Measurements from ENCODE around the gene PHACTR3.

PHACTR3 gene

DNA sequence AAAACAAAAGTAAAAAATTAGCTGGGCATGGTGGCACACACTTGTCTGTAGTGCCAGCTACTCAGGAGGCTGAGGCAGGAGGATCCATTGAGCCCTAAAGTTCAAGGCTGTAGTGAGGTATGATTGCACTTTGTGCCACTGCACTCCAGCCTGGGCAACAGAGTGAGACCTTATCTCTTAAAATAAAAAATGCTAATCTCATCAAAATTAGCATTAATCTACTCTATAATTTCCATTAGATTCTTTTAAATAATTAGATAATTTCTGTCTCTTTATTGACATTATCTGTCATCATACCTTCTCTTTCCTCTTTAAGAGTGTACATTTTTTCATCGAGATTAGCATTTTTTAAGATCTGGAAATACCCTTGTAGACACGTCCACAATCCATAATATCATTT is 48.0 kb downstream of the PHACTR3 start:
- DNase-seq = no peak

DNA sequence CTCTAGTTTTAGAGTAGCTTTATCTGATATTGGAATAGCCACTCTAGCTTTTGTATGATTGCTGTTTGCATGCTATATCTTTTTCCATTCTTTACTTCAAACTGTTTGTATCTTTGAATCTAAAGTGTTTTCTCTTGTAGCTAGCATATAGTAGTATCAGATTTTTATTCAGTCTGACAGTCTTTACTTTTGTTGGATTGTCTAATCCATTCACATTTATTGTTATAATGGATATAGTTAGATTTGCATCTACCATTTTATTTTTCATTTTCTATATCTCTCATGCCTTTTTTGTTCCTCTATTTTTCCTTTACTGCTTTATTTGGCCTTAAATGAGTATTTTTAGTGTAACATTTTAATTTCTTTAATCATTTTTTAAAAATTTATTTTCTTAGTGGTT is 52.1 kb downstream of the PHACTR3 start:
- DNase-seq = no peak

DNA sequence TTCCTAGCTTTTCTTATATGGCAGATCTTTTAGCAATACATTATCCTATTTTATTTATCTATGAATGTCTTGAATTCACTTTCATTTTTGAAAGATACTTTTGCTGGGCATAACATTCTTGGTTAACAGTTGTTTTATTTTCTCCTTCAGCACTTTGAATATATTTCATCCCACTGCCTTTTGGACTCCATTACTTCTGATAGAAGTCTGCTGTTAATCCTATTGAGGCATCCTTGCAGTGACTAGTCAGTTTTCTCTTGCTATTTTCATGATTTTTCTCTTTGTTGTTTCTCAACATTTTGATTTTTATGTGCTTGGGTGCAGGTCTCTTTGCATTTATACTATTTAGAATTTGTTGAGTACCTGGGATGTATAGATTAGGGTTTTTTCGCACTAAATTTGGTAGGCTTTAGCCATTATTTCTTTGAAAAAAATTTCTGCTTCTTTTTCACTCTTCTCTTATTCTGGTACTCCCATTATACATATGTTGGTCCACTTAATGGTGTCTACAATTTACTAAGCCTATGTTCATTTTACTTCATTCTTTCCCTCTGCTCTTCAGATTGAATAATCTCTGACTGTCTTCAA is 53.2 kb downstream of the PHACTR3 start:
- no peak for DNase-seq

DNA sequence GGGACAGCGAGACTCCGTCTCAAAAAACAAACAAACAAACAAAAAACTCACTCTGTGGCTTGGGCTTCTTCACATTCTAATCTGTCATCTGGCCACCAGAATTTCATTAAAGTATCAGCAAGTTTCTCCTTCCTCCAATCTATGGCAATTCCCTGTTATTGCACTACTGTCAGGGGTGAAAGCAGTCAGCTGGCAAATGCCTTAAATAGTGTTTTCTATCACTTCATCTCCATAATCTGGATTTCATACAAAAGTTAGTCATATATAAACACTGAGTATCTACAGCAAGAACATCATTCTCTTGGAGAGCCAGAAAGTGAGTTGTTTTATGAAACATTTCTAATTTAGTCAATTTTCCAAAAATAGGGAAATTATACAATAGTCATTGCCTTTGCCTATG is 56.1 kb downstream of the PHACTR3 start:
- no peak for DNase-seq

DNA sequence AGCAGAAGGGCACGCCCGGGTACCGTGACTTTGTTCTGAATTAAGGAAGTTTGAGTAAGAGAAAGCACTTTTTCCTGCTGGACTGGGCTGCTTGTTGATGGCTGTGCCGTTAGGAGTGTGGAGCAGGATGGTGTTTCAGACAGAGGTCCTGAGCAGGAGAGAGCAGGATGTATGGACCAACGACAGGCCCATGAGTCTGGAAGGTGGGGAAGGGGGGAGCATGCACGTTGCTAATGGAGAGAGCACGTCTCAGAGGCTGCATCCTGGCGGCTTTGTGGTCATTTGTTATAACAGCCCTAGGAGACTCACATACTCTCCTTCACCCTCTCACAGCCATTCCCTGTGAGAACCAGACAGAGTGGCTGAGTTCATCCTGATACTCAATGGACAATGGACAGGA is 56.8 kb downstream of the PHACTR3 start:
- DNase-seq = no peak

DNA sequence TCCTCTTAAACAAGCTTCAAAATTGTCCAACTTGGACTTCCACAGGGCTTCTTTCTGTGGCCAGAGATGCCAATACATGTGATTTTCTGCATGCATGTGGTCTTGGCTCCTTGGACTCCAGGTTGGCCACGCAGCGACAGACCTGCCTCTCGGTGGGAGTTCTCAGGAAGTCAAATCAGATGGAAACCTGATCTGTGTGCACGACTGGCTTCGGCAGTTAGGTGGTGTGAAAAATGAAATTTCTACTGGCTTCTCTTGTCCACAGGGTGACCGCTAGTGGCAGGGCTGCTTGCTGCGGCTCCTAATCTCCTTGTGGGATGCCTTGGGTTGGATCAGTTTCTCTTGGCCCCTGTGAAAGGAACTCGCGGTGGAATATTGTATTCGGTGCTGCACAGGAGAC is 57.3 kb downstream of the PHACTR3 start:
- no peak for DNase-seq

DNA sequence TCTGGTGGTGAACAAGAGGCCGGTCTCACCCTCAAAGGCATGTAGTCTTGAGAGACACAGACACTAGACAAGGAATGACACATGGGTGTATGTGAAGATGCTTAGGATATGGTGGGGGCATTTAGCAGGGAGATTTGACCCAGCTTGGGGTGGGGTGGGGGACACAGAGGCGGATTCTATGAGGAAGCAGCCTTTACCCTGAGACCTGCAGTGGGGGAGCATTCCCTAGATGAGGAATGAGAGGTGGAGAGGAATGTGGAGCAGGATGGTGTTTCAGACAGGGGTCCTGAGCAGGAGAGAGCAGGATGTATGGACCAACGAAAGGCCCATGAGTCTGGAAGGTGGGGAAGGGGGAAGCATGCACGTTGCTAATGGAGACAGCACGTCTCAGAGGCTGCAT is 57.8 kb downstream of the PHACTR3 start:
- no peak for DNase-seq

DNA sequence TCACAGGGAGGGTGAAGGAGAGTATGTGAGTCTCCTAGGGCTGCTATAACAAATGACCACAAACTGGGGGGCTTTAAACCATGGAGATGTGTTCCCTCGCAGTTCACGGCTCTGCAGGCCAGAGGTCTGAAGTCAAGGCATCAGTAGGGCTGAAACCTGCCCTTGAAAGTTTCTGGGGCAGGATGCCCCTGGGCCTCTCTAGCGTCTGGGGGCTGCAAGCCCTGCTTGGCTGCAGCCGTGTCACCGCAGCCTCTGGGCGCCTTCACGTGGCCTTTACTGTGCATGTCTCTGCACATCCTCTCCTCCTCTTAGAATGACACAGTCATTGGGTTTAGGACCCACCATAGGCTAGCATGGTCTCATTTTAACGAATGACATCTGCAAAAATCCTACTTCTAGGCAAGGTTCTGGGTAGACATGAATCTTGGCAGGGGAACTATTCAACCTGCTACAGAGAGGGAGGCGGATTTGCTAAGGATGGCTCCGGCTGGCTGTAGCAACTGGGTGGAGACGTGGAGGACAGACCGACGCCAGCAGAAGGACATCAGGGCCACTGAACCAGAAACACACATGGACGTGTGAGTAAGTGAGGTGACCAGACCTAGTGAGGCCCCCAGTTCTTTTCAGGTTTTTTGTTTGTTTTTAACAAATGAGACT is 58.6 kb downstream of the PHACTR3 start:
- no peak for DNase-seq

DNA sequence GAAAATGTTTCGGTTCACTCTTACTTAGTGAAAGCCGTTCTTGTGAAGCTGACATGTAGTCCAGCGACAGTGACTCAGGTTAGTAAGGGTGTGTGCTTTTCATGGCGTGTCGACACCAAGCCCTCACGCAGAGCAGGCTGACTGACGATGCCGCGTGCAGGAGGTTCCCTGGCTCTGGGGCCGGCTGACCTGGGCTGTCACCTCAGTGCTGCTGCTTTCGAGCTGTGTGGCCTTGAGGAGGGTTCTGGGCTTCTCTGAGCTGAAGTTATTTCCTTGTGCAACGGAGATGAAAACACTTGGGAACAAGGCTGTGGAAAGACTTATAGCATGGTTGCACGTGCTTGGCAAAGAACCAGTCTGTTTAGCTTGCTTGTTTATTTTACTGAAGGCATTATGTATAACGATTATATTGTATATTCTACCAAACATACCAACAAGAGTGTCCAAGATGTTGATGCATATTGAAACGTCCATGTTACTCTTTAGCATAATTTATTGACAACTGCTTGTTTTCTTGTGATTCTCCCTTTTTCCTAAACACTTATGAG is 59.2 kb downstream of the PHACTR3 start:
- no peak for DNase-seq

DNA sequence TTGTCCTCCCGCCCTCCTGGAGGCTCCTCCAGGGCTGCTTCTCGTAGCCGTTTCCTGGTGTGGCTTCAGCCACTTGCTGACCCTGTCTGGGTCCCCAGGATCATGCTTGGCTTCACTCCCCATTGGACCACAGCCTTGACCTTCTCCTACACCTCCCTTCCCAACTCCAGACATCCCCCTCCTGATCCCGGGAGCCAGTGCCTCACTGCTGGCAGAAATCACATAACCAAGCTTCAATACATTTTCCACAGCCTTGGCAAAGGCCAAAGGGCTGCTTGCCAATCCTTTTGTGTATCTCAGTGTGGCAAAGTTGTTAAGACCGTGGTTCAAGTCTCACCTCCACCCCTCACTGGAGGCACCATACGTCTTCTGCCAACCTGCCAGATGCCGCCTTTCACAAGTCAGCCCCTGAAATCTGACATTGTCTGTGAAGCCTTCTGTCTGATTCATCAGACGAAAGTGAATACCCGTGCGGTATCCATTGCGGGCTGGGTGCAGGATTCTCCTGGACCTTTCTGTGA is 60.1 kb downstream of the PHACTR3 start:
- DNase-seq = no peak

DNA sequence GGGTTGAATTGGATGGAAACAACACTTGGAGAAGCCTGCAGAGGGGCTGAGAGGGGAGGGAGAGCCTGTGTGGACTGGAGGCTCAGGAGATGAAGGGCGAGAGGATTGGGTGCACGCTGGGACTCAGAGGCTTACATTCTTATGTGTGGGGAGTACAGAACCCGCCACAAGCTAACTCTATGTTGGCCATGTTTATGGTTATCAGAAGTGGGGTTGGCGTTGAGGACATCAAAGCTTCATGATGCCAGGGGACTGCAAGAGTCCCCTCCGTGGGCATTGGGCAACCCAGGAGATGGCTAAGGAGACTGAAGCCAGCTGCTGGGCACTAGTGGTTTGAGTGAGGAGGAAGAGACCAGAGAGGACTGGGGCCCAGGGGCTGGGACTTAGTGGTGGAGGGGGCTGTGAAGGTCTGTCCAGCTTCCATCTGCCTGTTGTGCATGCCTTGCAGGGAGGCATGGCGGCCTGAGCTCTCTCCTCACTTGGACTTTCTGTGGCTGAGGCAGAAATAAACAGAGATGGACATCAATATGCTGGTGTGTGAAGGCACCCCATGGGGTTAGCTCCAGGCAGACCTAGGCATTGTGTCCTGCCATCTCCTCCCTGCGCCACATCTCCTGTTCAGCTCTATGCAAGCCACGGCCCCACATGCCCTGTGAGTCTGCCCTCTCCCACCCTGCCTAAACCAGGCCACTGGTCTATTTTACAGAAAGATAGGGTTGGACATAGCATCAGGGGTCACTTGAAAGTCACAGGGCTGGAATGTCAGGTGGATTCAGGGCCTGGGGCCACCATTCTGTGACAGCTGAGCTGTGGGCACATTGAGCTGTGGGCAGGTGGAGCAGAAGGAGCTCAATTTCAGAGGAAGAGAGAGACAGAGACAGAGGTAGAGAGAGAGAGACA is 61.6 kb downstream of the PHACTR3 start:
- no peak for DNase-seq

DNA sequence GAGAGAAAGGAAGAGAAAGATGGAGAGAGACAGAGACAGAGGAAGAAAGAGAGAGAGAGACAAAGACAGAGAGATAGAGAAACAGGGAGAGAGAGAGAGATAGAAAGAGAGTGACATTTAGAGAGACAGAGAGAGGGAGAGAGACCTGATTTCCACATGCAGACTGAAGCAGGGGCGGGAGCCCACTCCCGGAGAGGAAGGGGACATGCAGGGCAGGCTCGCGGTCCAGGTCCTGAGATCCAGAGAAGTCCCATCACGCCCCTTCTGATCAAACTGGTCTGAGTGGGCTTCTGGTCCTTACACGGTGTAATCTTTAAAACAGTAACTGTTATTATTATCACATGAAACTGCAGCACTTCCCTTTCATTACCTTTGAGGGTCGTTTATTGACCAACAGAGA is 62.2 kb downstream of the PHACTR3 start:
- no peak for DNase-seq

DNA sequence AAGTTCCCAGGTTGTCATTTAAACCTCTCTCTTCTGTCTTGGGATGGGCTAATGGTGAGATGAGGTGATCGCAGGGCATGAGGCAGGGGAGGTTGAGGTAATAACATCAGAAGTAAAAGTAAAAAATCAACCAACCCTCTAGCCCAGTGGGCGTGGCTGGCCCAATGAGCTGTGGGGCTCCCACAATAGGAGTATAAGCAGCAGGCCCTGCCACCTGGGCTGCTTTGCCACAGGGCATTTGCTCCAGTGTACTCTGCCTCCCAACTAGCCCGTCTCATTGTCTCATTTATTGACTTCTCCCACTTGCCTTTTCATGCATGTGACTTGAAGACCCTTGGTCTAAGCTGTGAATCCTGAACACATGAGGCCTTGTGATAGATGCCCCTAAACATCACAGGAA is 62.8 kb downstream of the PHACTR3 start:
- no peak for DNase-seq

DNA sequence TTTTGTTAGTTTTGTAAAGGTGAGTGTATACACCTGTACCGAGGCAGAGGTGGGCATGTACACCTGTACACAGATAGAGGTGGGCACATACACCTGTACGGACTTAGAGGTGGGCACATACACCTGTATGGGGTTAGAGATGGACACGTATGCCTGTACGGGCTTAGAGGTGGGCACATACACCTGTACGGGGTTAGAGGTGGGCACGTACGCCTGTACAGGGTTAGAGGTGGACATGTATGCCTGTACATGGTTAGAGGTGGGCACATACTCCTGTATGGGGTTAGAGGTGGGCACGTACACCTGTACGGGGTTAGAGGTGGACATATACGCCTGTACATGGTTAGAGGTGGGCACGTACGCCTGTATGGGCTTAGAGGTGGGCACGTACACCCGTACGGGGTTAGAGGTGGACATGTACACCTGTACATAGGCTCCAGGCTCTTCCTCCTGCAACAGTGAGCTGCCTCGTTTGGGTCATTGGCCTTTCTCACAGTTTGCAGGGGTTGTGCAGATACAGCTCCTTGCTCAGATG is 63.7 kb downstream of the PHACTR3 start:
- no peak for DNase-seq

DNA sequence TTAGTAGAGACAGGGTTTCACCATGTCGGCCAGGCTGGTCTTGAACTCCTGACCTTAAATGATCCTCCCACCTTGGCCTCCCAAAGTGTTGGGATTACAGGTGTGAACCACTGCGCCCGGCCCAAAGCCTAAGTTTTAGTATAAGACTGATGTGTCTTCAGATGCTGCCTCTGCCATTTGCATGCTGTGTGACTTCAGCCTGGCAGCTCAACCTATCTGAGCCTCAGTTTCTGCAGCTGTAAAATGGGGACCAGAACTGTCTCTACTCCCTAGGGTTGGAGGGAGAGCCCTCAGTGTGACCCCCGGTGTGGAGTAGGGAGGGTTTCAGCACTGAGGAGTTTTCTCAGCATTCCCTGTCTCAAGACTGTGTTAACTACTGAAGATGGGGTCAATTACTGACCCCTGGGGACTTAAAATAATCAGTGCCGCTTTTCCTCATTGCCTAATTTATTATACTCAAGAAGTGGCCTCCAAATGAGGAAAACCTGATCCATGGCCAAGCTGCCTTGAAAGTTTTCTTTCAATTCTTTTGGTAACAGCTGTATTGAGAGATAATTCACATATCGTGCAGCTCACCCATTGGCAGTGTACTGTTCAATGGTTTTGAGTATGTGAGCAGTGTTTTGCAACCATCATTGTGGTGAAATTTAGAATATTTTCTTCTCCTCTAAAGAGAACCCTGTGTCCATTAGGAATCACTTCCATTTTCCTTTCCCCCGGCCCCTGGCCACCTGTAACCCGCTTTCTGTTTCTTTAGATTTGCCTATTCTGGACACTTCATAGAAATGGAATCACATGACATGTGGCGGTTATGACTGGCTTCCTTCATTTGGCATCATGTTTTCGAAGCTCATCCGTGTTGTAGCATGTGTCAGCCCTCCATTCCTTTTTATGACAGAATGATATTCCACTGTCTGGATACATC is 64.8 kb downstream of the PHACTR3 start:
- DNase-seq = no peak

DNA sequence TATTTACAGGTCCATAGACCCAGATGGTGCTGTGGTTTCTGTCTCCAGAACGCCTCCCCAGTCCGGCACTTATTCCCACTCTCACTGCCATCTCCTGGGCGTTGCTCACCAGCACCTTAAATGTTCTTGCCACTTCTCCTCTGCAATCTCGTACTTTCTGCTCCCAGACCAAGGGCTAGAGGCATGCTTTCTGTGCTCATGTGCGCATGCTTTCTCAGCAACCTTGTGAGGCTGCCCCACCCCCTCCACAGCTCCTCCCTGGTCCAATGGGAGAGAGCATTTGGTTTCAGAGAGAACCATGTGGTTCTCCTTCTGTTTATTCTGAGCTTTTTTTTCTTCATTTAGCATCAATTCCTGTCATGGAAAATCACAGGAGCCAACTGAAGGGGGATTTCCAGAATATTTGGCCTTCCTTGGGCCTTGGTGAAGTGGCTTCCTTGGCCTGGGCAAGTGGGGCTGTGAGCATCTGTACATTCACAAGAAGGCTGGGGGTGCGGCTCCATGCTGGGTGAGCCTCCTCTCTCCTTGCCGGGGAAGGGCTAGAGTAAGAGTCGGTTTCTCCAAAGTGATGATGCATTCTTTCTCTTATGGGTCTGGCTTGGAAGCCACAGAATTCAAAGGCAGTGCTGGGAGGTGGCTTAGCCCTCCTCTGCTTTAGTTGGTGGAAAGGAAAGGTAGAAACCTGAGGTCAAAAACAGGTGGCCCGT is 66.6 kb downstream of the PHACTR3 start:
- no peak for DNase-seq

DNA sequence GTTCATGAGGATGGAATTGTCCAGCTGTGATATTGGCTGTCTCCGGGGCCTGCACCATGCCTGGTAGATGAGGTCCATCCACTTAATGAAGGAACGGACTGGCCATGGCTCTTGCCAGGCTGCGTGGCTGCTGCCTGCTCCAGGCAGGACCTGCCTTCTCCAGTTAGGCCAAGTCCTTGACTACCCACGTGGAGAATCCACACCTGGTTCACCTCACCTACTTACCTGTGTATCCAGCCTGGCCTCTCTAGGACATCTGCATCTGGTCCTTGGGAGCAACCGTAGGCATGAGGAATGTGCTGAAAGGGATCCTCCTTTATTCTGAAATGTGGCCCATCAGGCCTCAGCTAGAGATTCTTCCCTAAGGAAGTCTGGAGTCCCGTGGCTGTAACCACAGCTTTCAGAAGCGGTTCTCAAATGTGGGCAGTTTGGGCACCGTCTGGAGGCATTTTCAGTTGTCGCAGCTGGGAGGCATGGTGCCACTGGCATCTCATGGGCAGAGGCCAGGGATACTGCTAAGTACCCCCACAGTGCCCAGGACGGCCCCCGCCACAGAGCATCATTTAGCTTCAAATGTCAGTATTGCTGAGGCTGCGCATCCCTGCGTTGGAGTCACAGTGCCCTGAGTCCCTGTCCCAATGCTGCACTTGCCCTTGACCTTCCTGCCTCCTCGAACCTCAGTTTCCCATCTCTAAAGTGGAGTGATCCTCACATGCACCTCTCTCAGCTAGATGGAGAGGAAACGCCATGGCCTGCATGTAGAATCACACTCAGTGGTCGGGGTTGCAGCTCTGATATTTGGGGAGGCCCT is 67.5 kb downstream of the PHACTR3 start:
- no peak for DNase-seq

DNA sequence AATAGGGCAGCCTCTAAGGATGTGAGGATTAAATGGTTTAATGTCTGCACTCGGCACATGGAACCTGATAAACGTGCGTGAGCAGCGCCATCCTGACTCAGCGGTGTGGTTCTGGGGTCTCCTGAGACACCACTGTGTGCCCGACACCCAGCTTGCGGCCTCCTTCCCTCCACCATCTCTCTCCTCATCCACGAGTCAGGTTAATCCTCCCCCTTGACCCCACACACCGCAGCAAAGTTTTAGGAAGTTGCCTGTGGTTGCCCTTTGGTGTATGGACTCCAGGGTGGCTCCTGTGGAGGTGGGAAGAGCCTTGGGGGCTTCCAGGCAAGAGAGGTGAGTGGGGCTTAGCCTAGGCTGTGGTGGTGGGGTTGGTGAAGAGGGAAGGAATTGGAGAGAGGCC is 68.2 kb downstream of the PHACTR3 start:
- no peak for DNase-seq

DNA sequence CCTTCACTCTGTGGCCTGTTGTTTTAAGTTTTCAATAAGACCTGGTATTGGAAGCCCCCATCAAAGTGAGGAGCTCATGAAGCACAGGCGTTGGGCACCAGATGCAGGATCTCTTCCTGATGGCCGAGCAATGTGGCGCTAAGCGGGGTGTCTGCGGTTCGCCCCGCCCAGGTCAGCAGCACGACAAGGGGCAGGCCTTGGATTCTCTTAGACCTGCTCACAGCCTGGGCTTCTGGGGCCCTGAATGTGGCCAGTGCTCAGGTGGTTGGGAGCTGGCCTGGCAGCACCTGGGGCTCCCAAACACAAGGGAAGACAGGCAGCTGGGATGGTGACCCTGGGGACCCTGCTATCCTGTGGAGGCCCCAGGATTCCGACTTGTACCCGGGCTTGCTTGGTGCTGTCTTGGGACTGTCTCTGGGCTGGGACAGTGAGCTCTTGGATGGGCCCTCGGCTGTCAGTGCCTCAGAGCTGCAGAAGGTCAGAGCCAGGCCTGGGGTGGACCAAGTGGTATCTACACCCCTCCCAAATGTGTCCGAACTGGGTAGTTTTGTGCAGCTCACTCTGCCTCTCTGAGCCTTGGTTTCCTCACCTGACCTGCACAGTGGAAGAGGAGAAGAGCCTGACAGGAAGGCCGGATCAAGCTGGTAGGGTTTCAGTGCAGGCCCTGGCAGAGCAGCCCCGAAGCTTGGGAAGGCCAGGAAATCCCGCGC is 69.1 kb downstream of the PHACTR3 start:
- no peak for DNase-seq

DNA sequence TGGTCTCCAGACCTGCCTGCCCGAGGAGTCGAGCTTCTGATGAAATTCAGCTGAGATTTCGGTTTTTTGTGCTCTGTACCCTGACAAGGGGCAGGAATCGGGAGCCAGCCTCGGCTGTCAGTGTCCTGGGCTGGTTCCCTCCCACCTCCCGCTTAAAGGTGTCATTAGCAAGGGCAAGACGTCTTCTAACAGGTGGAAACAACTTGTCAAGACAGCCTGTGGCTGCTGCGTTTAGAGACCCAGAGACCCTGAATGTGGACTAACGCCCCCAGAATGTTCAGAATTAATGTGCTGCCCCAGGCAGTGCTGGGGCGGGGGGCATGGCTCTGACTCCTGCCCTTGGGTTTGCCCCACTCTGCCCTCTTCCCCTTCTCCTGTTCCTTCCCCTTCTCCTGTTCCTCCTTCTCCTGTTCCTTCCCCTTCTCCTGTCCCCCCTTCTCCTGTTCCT is 69.7 kb downstream of the PHACTR3 start:
- DNase-seq = no peak
